GM21737 (cell line): ENCODE measurements around the gene UTF1.
"Not testable (repeated sequence)": the region's sequence is repeated elsewhere in the genome, so short reads cannot be mapped to it uniquely, and the experiment has no call there.

Experiments used
- ATAC-seq: cut with Tn5 transposase; IDR thresholded peaks from one replicate; pipeline ENCODE4 v1.9.1; 2021; ENCODE audit warnings: mild to moderate bottlenecking, moderate library complexity; ENCODE audit not compliant: unreplicated experiment

UTF1 gene

GRCh38 chr10:133209117-133209516 is 20.9 kb upstream of the UTF1 start:
- ATAC-seq: no peak

- no peak for ATAC-seq
Measured at GRCh38 chr10:133209641-133210040, 20.4 kb upstream of the UTF1 start.

- no peak for ATAC-seq
Measured at GRCh38 chr10:133210398-133211140, 19.4 kb upstream of the UTF1 start.

GRCh38 chr10:133211141-133211830 is 18.7 kb upstream of the UTF1 start:
- ATAC-seq: no peak

- ATAC-seq: no peak
Measured at GRCh38 chr10:133211959-133212852, 17.8 kb upstream of the UTF1 start.

GRCh38 chr10:133212853-133213494 is 17.0 kb upstream of the UTF1 start:
- ATAC-seq: no peak

GRCh38 chr10:133213641-133214467 is 16.2 kb upstream of the UTF1 start:
- no peak for ATAC-seq

GRCh38 chr10:133214468-133215410 is 15.3 kb upstream of the UTF1 start:
- ATAC-seq: no peak

GRCh38 chr10:133215586-133215985 is 14.4 kb upstream of the UTF1 start:
- no peak for ATAC-seq

GRCh38 chr10:133216776-133217175 is 13.2 kb upstream of the UTF1 start:
- ATAC-seq: no peak

GRCh38 chr10:133217800-133218589 is 12.0 kb upstream of the UTF1 start:
- ATAC-seq: no peak

GRCh38 chr10:133218891-133219290 is 11.1 kb upstream of the UTF1 start:
- ATAC-seq: no peak

- no peak for ATAC-seq
Measured at GRCh38 chr10:133219782-133220181, 10.2 kb upstream of the UTF1 start.

GRCh38 chr10:133221331-133221730 is 8.7 kb upstream of the UTF1 start:
- ATAC-seq: no peak

- ATAC-seq: not testable (repeated sequence)
Measured at GRCh38 chr10:133221756-133222155, 8.3 kb upstream of the UTF1 start.

- ATAC-seq: no peak
Measured at GRCh38 chr10:133224076-133224475, 5.9 kb upstream of the UTF1 start.

- no peak for ATAC-seq
Measured at GRCh38 chr10:133224756-133225372, 5.2 kb upstream of the UTF1 start.

- ATAC-seq: no peak
Measured at GRCh38 chr10:133225707-133226191, 4.3 kb upstream of the UTF1 start.
